K562 (cell line): ENCODE measurements around the gene DEDD2. TPM values are rescaled to one million over a fixed set of nuclear protein-coding genes. Genes with fewer than 3 reads are reported as not detected.

Experiments
- ATAC-seq: fragments of 200-7000 bp; cut with Tn5 transposase; 3 replicates; pipeline ENCODE4 v1.9.1; 2020; ENCODE audit warnings: moderate library complexity
- BruUV-seq: library from RNA; stranded (reverse); fragments of 400-500 nt; replicated peaks from 2 replicates; lab custom pipeline; 2021; lab: Mats Ljungman, UMichigan
- CTCF ChIA-PET: fragments of 300-600 bp; formaldehyde crosslinking; extraction: SDS; loops from one replicate; lab custom pipeline; 2021; ENCODE audit warnings: low intra/inter-chr PET ratio; lab: Yijun Ruan, JAX
- POLR2A ChIA-PET: fragments of 300-600, 350-650 bp; sonication (Branson Sonifier 250); formaldehyde crosslinking; extraction: SDS; loops from one replicate; lab custom pipeline; 2021; ENCODE audit warnings: antibody characterized with exemption, inconsistent platforms; lab: Yijun Ruan, JAX
- DNase-seq, 4 experiments: peaks; one replicate each; pipeline versions ENCODE4 v3.0.0 to v3.0.0-alpha.2; 2011 to 2018; ENCODE audit warnings: low spot score in 3 of 4, mixed read lengths in 3 of 4; ENCODE audit errors: extremely low read depth in 1 of 4
- FAIRE-seq: peaks from 2 replicates; lab custom pipeline; 2011; peaks lifted over from hg19 to GRCh38; lab: Jason Lieb, UNC
- H2AFZ ChIP-seq: 2 replicates; pipeline ENCODE4 v1.6.0; 2011; ENCODE audit warnings: low read depth, low read length, control low read depth, inconsistent platforms
- H3K27ac ChIP-seq: fragments of 200-600 bp; 3 replicates; pipeline ENCODE4 v1.8.0; 2011; ENCODE audit warnings: low read depth, mild to moderate bottlenecking, control low read depth, inconsistent platforms, low read length, moderate library complexity, mixed read lengths; ENCODE audit errors: extremely low read depth
- H3K27me3 ChIP-seq, 2 experiments: fragments of 300-600 bp in 1 of 2; 2 replicates in 1 of 2; 3 replicates in 1 of 2; pipeline versions ENCODE4 v1.6.0 to v1.8.0; 2011; ENCODE audit warnings: inconsistent platforms in 2 of 2, low read length in 2 of 2, mild to moderate bottlenecking in 1 of 2, mixed read lengths in 1 of 2, moderate library complexity in 1 of 2; ENCODE audit not compliant: control insufficient read depth in 2 of 2, insufficient read depth in 2 of 2
- H3K36me3 ChIP-seq: fragments of 300-600 bp; 3 replicates; pipeline ENCODE4 v1.8.0; 2011; ENCODE audit warnings: mild to moderate bottlenecking, low read length, inconsistent platforms; ENCODE audit not compliant: control insufficient read depth, insufficient read depth
- H3K4me1 ChIP-seq, 2 experiments: fragments of 200-600 bp in 1 of 2; replicated peaks in 1 of 2; 2 replicates in 1 of 2; 3 replicates in 1 of 2; pipeline versions ENCODE4 v1.5.1 to v1.8.0; 2011; ENCODE audit warnings: inconsistent platforms in 2 of 2, low read length in 2 of 2, mild to moderate bottlenecking in 1 of 2, mixed read lengths in 1 of 2, moderate library complexity in 1 of 2; ENCODE audit not compliant: control insufficient read depth in 2 of 2, insufficient read depth in 2 of 2
- H3K4me2 ChIP-seq: 2 replicates; pipeline ENCODE4 v1.6.1; 2011; ENCODE audit warnings: low read length, control low read depth, inconsistent platforms, mixed read lengths; ENCODE audit not compliant: insufficient read depth
- H3K4me3 ChIP-seq: fragments of 200-600 bp; sonication (generic), shearing (Covaris generic); 2 replicates; pipeline ENCODE4 v1.5.1; 2016; ENCODE audit warnings: control low read depth, inconsistent platforms
- H3K79me2 ChIP-seq: fragments of 200-600 bp; 3 replicates; pipeline ENCODE4 v1.8.0; 2011; ENCODE audit warnings: low read length, inconsistent platforms; ENCODE audit not compliant: control insufficient read depth, insufficient read depth
- H3K9ac ChIP-seq, 2 experiments: 2 replicates each; pipeline versions ENCODE4 v1.6.0 to v1.6.1; 2011; ENCODE audit warnings: low read depth in 2 of 2, low read length in 2 of 2, control low read depth in 1 of 2, inconsistent platforms in 1 of 2, mild to moderate bottlenecking in 1 of 2, mixed read lengths in 1 of 2; ENCODE audit not compliant: insufficient read depth in 1 of 2
- H3K9me1 ChIP-seq: one replicate; pipeline ENCODE4 v1.6.0; 2011; ENCODE audit warnings: inconsistent platforms, mild to moderate bottlenecking, low read length, moderate library complexity; ENCODE audit not compliant: control insufficient read depth, insufficient read depth
- H3K9me3 ChIP-seq: replicated peaks from 2 replicates; pipeline ENCODE4 v1.5.1; 2011; ENCODE audit warnings: low read depth, low read length, inconsistent platforms; ENCODE audit not compliant: control insufficient read depth, insufficient read depth
- H4K20me1 ChIP-seq: replicated peaks from 2 replicates; pipeline ENCODE4 v1.6.1; 2011; ENCODE audit warnings: low read length, inconsistent platforms, mixed read lengths; ENCODE audit not compliant: control insufficient read depth, insufficient read depth
- KDM4B ChIP-seq, 2 experiments: fragments of 450-650 bp in 1 of 2; sonication (generic) in 1 of 2; IDR thresholded peaks; 2 replicates each; pipeline ENCODE4 v1.6.1; 2016 to 2017; ENCODE audit warnings: borderline replicate concordance in 2 of 2, antibody characterized with exemption in 1 of 2, low read depth in 1 of 2, mild to moderate bottlenecking in 1 of 2
- ZNF23 ChIP-seq: fragments of 250-450 bp; sonication (Bioruptor Pico); IDR thresholded peaks from 2 replicates; pipeline ENCODE4 v1.4.0; 2020; ENCODE audit warnings: mild to moderate bottlenecking
- WGBS: fragments of 100-300 bp; shearing (Covaris generic); methylation state at CpG from one replicate; pipeline ENCODE4 v1.1.6; 2016; ENCODE audit warnings: low coverage, mixed read lengths; ENCODE audit not compliant: insufficient coverage; ENCODE audit errors: missing lambda C conversion rate; 5-methylcytosine and 5-hydroxymethylcytosine counted together
- in situ Hi-C: fragments of 300-500 bp; cut with MboI; formaldehyde crosslinking; loops from 4 replicates; pipeline ENCODE4 v1.15.0; 2018; ENCODE audit warnings: inconsistent platforms, mixed read lengths
- intact Hi-C: fragments of 100-400 bp; cut with micrococcal nuclease; formaldehyde crosslinking; loops from 2 replicates; pipeline ENCODE4 v1.14.2; 2022
- polyA plus RNA-seq, 8 experiments: library from polyadenylated mRNA; depleted of rRNA in 4 of 8; stranded (reverse) in 5 of 8; unstranded in 3 of 8; fragments of >200 nt; fragmentation: Nextera tagmentation in 2 of 8; fragmentation: Illumina TruSeq in 1 of 8; extraction: Ambion mirVana in 2 of 8; extraction: Trizol in 1 of 8; gene quantifications; 2 replicates each; pipeline versions ENCODE4 v1.2.1 to v1.2.3, GENCODE V29; 2011 to 2014; ENCODE audit warnings: inconsistent platforms in 1 of 8, missing spikeins in 1 of 8
- total RNA-seq, 7 experiments: library from RNA; depleted of rRNA in 6 of 7; stranded (reverse); fragments of >200 nt in 6 of 7; fragmentation: Illumina TruSeq in 2 of 7; extraction: Trizol in 2 of 7; gene quantifications; 2 replicates each; pipeline versions ENCODE4 v1.2.1 to v1.2.3, GENCODE V29; 2011 to 2021; ENCODE audit warnings: low replicate concordance in 1 of 7
- TF ChIP-seq, protein P1 (sequence below): sonication (generic); formaldehyde crosslinking; IDR thresholded peaks from 2 replicates; pipeline ENCODE4 v1.8.1; 2023; ENCODE audit warnings: mild to moderate bottlenecking, missing genetic modification reagents
- TF ChIP-seq, protein P2 (sequence below): sonication (generic); formaldehyde crosslinking; IDR thresholded peaks from 2 replicates; pipeline ENCODE4 v1.8.0; 2023; ENCODE audit warnings: mild to moderate bottlenecking, missing genetic modification reagents

The DEDD2 gene
- total and polyA plus RNA-seq, 9 of the 15 experiments (the other 6 are each of a cell fraction or from before 2014, with no cell fraction given) = 4.3 to 43.0 (median 29.2) TPM

DNA sequence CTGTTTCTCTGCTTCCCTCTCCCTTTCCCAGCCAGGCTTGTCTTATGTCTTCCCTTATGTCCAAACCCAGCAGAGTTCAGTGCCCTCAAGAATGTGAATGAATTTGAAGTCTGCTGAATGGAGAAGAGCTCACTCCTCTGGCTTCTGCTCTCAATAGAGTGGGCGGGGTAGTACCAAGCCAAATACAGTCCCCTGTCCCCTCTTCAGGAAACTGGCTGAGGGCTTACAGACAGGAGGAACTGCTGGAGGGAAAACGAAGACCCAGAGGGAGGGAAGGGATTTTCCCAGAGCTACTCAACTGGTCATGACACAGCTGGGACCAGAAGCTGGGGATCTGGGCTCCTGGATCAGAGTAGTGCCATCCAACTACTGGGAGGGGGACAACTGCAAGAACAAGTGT, 52.3 kb downstream of the DEDD2 start:
- ATAC-seq (no peak), FAIRE-seq (no peak), DNase-seq (no peak)
- Histone ChIP-seq H3K4me3 (no peak overlapping the region), H3K79me2 (no peaks in the 10 kb centered on the region), H3K36me3 (no peaks in the 10 kb centered on the region), H4K20me1 (peaks cover 3% of the 10 kb centered on the region; the same call in 1 of the 2 replicates), H3K27ac (no peak overlapping the region), H3K4me1 (no peaks in the 10 kb centered on the region), H3K9me3 (no peaks in the 10 kb centered on the region), H3K9ac (no peak overlapping the region), H3K27me3 (peaks cover 38 to 64% of the 10 kb centered on the region in 2 experiments), H3K9me1 (no peaks in the 10 kb centered on the region), H3K4me2 (no peak overlapping the region)
- intact Hi-C loops = no loop called here
- POLR2A ChIA-PET = interaction anchor here (0.6 to 2.0 kb wide), 3 partner anchors 12 to 81 kb away, joined by 3 to 4 read pairs (median 3); no protein-coding TSS in a partner anchor
- 0% methylated on average over 2 of the region's 2 CpGs for WGBS
- BruUV-seq = no TSS peak
- TF ChIP-seq ZNF23 (no peak), KDM4B (IDR thresholded peaks at IDR 0.05; ENCODE audit: borderline replicate concordance in 2 of 2, low read depth in 1 of 2) (no peak)
- TF ChIP-seq, protein P1, sequence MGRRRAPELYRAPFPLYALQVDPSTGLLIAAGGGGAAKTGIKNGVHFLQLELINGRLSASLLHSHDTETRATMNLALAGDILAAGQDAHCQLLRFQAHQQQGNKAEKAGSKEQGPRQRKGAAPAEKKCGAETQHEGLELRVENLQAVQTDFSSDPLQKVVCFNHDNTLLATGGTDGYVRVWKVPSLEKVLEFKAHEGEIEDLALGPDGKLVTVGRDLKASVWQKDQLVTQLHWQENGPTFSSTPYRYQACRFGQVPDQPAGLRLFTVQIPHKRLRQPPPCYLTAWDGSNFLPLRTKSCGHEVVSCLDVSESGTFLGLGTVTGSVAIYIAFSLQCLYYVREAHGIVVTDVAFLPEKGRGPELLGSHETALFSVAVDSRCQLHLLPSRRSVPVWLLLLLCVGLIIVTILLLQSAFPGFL = no peak
- TF ChIP-seq, protein P2, sequence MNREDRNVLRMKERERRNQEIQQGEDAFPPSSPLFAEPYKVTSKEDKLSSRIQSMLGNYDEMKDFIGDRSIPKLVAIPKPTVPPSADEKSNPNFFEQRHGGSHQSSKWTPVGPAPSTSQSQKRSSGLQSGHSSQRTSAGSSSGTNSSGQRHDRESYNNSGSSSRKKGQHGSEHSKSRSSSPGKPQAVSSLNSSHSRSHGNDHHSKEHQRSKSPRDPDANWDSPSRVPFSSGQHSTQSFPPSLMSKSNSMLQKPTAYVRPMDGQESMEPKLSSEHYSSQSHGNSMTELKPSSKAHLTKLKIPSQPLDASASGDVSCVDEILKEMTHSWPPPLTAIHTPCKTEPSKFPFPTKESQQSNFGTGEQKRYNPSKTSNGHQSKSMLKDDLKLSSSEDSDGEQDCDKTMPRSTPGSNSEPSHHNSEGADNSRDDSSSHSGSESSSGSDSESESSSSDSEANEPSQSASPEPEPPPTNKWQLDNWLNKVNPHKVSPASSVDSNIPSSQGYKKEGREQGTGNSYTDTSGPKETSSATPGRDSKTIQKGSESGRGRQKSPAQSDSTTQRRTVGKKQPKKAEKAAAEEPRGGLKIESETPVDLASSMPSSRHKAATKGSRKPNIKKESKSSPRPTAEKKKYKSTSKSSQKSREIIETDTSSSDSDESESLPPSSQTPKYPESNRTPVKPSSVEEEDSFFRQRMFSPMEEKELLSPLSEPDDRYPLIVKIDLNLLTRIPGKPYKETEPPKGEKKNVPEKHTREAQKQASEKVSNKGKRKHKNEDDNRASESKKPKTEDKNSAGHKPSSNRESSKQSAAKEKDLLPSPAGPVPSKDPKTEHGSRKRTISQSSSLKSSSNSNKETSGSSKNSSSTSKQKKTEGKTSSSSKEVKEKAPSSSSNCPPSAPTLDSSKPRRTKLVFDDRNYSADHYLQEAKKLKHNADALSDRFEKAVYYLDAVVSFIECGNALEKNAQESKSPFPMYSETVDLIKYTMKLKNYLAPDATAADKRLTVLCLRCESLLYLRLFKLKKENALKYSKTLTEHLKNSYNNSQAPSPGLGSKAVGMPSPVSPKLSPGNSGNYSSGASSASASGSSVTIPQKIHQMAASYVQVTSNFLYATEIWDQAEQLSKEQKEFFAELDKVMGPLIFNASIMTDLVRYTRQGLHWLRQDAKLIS (CRISPR knock-in tag) = no peak
- TF ChIP-seq, all 486 proteins: peak for 0
- in situ Hi-C loops = no loop called here
- CTCF ChIA-PET = no interaction called here
- no peak overlapping the region for H2AFZ ChIP-seq
